Keratinocyte (primary cell): ENCODE results near the gene UTF1. TPM values are rescaled to one million over a fixed set of nuclear protein-coding genes. Genes with fewer than 3 reads are reported as not detected.
A peak's percentile ranks its signal among the peaks of the same experiment; 100 is the strongest.

ENCODE experiments used
- DNase-seq: peaks from one replicate; pipeline ENCODE4 v3.0.0-alpha.2; 2011; ENCODE audit warnings: low read depth, missing footprints, low spot score
- FAIRE-seq: peaks from 2 replicates; lab custom pipeline; 2011; peaks lifted over from hg19 to GRCh38; lab: Jason Lieb, UNC
- H2AFZ ChIP-seq: 2 replicates; pipeline ENCODE4 v1.6.0; 2012; ENCODE audit warnings: low read length, control low read depth, inconsistent platforms; ENCODE audit not compliant: control insufficient read depth
- H3K27ac ChIP-seq: 2 replicates; pipeline ENCODE4 v1.5.1; 2011; ENCODE audit warnings: low read length; ENCODE audit not compliant: control insufficient read depth, insufficient read depth
- H3K27me3 ChIP-seq: 3 replicates; pipeline ENCODE4 v1.6.0; 2011; ENCODE audit warnings: low read length; ENCODE audit not compliant: control insufficient read depth, insufficient read depth; ENCODE audit errors: extremely low read depth
- H3K36me3 ChIP-seq, 2 experiments: 2 replicates in 1 of 2; 3 replicates in 1 of 2; pipeline ENCODE4 v1.5.1; 2011; ENCODE audit warnings: low read length in 2 of 2, mild to moderate bottlenecking in 1 of 2; ENCODE audit not compliant: control insufficient read depth in 2 of 2, insufficient read depth in 2 of 2; ENCODE audit errors: extremely low read depth in 1 of 2
- H3K4me1 ChIP-seq: 3 replicates; pipeline ENCODE4 v1.5.1; 2011; ENCODE audit warnings: low read length; ENCODE audit not compliant: control insufficient read depth, insufficient read depth; ENCODE audit errors: extremely low read depth
- H3K4me2 ChIP-seq: 3 replicates; pipeline ENCODE4 v1.6.0; 2011; ENCODE audit warnings: low read depth, low read length; ENCODE audit not compliant: control insufficient read depth, insufficient read depth; ENCODE audit errors: extremely low read depth
- H3K4me3 ChIP-seq, 3 experiments: fragments of 200-600 bp in 1 of 3; sonication (generic) in 1 of 3; 2 replicates in 2 of 3; 3 replicates in 1 of 3; pipeline ENCODE4 v1.5.1; 2011 to 2016; ENCODE audit warnings: low read length in 3 of 3, mild to moderate bottlenecking in 3 of 3, control low read depth in 2 of 3, inconsistent platforms in 1 of 3, low read depth in 1 of 3, mixed read lengths in 1 of 3, mixed run types in 1 of 3, moderate library complexity in 1 of 3; ENCODE audit not compliant: control insufficient read depth in 2 of 3, insufficient read depth in 2 of 3; ENCODE audit errors: extremely low read depth in 1 of 3
- H3K79me2 ChIP-seq: 2 replicates; pipeline ENCODE4 v1.6.0; 2012; ENCODE audit warnings: low read length; ENCODE audit not compliant: control insufficient read depth, insufficient read depth
- H3K9ac ChIP-seq: 3 replicates; pipeline ENCODE4 v1.6.0; 2011; ENCODE audit warnings: low read length; ENCODE audit not compliant: control insufficient read depth, insufficient read depth; ENCODE audit errors: extremely low read depth
- H3K9me1 ChIP-seq: 3 replicates; pipeline ENCODE4 v1.6.0; 2011; ENCODE audit warnings: low read length; ENCODE audit not compliant: control insufficient read depth, insufficient read depth; ENCODE audit errors: extremely low read depth
- H3K9me3 ChIP-seq: 2 replicates; pipeline ENCODE4 v1.5.1; 2012; ENCODE audit warnings: low read depth, low read length; ENCODE audit not compliant: control insufficient read depth
- H4K20me1 ChIP-seq: 3 replicates; pipeline ENCODE4 v1.6.0; 2011; ENCODE audit warnings: low read length; ENCODE audit not compliant: control insufficient read depth, insufficient read depth; ENCODE audit errors: extremely low read depth
- EZH2 ChIP-seq: IDR thresholded peaks from one replicate; pipeline ENCODE4 v1.6.1; 2012; ENCODE audit warnings: inconsistent platforms, mild to moderate bottlenecking, low read length, moderate library complexity
- dilution Hi-C: fragments of 300-500 bp; cut with MboI; formaldehyde crosslinking; loops from one replicate; pipeline ENCODE4 v1.7.0; 2020; ENCODE audit warnings: low sequenced_read_pairs; ENCODE audit not compliant: extremely low pct_ligation_motif_present
- polyA plus RNA-seq, 5 experiments: library from polyadenylated mRNA; depleted of rRNA in 3 of 5; stranded (reverse) in 3 of 5; stranded (forward) in 1 of 5; unstranded in 1 of 5; fragments of >200 nt; gene quantifications; 1 replicate in 1 of 5; 2 replicates in 3 of 5; 3 replicates in 1 of 5; pipeline versions ENCODE4 v1.2.1 to v1.2.3, GENCODE V29; 2011 to 2012; ENCODE audit warnings: missing spikeins in 2 of 5, low read depth in 1 of 5, low replicate concordance in 1 of 5
- TF ChIP-seq, protein P1 (sequence below), 3 experiments: IDR thresholded peaks in 1 of 3; conservative IDR thresholded peaks in 1 of 3; optimal IDR thresholded peaks in 1 of 3; 2 replicates in 2 of 3; 3 replicates in 1 of 3; pipeline versions ENCODE3 to v1.5.1; 2011; ENCODE audit warnings: low read length in 3 of 3, mild to moderate bottlenecking in 3 of 3, moderate library complexity in 2 of 3, control low read depth in 1 of 3, inconsistent platforms in 1 of 3; ENCODE audit not compliant: insufficient read depth in 2 of 3; ENCODE audit errors: extremely low read depth in 1 of 3

The UTF1 gene
- polyA plus RNA-seq, 1 donor (not counting 4 experiments of a cell fraction or from before 2014, with no cell fraction given), result not detected

DNA sequence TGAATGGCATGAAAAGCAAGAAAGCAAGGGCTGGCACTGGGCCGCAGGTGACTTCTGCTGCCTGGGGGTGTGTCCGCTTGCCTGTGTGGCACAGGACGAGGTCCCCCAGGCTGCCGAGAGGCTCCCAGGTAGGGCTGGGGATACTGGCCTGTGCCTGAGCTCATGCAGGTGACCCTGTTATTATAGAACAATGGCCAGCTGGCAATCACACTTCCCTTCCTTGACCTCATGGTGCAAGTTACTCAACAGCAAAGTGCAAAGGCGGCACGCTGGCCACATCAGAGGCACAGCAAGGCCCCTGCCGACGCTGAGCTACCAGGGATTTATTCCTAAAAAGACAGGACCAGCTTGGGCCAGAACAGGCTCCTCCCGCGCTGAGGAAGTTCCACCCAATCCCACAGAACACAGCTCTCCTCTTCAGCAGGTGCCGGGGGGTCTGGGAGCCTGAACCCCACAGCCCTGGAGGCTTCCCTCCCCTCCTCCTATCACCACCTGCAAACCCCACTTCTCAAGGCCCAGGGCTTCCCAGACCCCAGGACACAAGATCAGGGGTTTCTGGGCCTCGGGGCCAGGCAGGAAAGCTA, 48.1 kb downstream of the UTF1 start:
- Histone ChIP-seq H3K36me3 (peaks cover 16 to 30% of the 10 kb centered on the region in 2 experiments), H3K79me2 (peaks cover 31% of the 10 kb centered on the region), H3K4me3 (peak overlapping the region in 2 of 3 experiments; percentile 18 to 31), H3K27me3 (no peaks in the 10 kb centered on the region), H3K4me2 (peak overlapping the region; percentile 86), H4K20me1 (no peaks in the 10 kb centered on the region), H3K9me3 (no peaks in the 10 kb centered on the region), H3K4me1 (peaks cover 37% of the 10 kb centered on the region), H3K27ac (peak overlapping the region; percentile 82), H2AFZ (no peak overlapping the region), H3K9me1 (no peaks in the 10 kb centered on the region), H3K9ac (peak overlapping the region; percentile 65)
- dilution Hi-C loops, result no loop called here
- DNase-seq (no peak), FAIRE-seq (no peak)
- no peak for TF ChIP-seq EZH2
- TF ChIP-seq, protein P1, sequence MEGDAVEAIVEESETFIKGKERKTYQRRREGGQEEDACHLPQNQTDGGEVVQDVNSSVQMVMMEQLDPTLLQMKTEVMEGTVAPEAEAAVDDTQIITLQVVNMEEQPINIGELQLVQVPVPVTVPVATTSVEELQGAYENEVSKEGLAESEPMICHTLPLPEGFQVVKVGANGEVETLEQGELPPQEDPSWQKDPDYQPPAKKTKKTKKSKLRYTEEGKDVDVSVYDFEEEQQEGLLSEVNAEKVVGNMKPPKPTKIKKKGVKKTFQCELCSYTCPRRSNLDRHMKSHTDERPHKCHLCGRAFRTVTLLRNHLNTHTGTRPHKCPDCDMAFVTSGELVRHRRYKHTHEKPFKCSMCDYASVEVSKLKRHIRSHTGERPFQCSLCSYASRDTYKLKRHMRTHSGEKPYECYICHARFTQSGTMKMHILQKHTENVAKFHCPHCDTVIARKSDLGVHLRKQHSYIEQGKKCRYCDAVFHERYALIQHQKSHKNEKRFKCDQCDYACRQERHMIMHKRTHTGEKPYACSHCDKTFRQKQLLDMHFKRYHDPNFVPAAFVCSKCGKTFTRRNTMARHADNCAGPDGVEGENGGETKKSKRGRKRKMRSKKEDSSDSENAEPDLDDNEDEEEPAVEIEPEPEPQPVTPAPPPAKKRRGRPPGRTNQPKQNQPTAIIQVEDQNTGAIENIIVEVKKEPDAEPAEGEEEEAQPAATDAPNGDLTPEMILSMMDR (optimal IDR thresholded peaks at IDR 0.05 in 1 of 3, IDR thresholded peaks at IDR 0.05 in 1 of 3, conservative IDR thresholded peaks at IDR 0.05 in 1 of 3; ENCODE audit: extremely low read depth in 1 of 3, insufficient read depth in 2 of 3, low read length in 3 of 3), result no peak

DNA sequence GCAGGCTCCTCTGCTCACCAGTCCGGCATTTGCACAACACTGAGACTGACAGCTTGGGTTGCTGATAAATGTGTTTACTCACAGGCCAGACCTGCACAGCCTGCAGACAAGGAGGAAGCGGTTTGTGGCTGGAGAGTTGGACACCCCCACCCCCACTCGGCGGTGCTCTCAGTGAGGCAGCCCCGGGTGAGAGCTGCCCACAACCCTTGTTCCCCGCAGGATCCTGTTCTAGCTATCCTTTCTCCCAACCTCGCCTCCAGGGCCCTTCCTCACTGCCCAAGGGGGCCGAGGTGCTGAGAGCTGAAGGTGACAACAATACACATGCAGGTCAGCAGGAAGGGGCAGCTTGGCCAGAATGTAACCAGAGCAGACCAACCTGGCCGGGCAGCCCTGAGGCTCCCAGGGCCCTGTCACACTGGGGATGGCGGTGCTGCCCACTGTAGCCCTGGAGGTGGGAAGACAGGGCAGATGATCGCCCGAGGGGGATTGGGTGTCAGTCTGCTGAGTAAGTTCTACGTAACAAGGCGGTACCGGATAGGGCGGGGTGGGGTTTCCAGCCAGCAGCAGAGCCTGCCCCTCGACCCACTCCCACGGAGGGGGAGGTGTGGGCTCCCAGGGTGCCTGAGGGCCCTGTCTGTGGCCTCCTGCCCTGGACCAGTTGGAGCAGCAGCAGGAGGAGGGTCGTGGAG, 48.7 kb downstream of the UTF1 start:
- no peaks in the 10 kb centered on the region for H4K20me1 ChIP-seq
- no peaks in the 10 kb centered on the region for H3K9me1 ChIP-seq
- DNase-seq (peak; percentile 79), FAIRE-seq (peak; percentile 85)
- H3K9me3 ChIP-seq, result no peaks in the 10 kb centered on the region
- peaks cover 35% of the 10 kb centered on the region for H3K4me1 ChIP-seq
- no peak overlapping the region for H2AFZ ChIP-seq
- dilution Hi-C loops, result no loop called here
- H3K4me2 ChIP-seq, result peak overlapping the region; percentile 86
- peaks cover 25% of the 10 kb centered on the region for H3K79me2 ChIP-seq
- H3K9ac ChIP-seq, result peak overlapping the region; percentile 65
- peaks cover 15 to 29% of the 10 kb centered on the region in 2 experiments for H3K36me3 ChIP-seq
- H3K27ac ChIP-seq, result peak overlapping the region; percentile 82
- peak overlapping the region in 2 of 3 experiments; percentile 11 to 18 for H3K4me3 ChIP-seq
- no peaks in the 10 kb centered on the region for H3K27me3 ChIP-seq
- TF ChIP-seq, protein P1 (optimal IDR thresholded peaks at IDR 0.05 in 1 of 3, IDR thresholded peaks at IDR 0.05 in 1 of 3, conservative IDR thresholded peaks at IDR 0.05 in 1 of 3; ENCODE audit: extremely low read depth in 1 of 3, insufficient read depth in 2 of 3, low read length in 3 of 3), result peak in 1 of 3 experiments; percentile 8
- no peak for TF ChIP-seq EZH2
